ENCODE data around the gene DROSHA.

GRCh38 chr5:31481531-31482165 lies 50.2 kb downstream of the DROSHA start:
- TF ChIP-seq CTCF (conservative IDR thresholded peaks at IDR 0.05 in 1 of 2, IDR thresholded peaks at IDR 0.05 in 1 of 2; ENCODE audit: low read depth in 1 of 2, low read length in 2 of 2) = no peak
- TF ChIP-seq EZH2 (IDR thresholded peaks at IDR 0.05; ENCODE audit: low read length, missing control alignments) = no peak

Data from fibroblast of lung (primary cell).